ENCODE data around the gene FKBP2. TPM values are rescaled to one million over a fixed set of nuclear protein-coding genes. Genes with fewer than 3 reads are reported as not detected.

FKBP2 gene
- total and polyA plus RNA-seq, 7 donors, result 49.2 to 213 (median 70.5) TPM

DNA sequence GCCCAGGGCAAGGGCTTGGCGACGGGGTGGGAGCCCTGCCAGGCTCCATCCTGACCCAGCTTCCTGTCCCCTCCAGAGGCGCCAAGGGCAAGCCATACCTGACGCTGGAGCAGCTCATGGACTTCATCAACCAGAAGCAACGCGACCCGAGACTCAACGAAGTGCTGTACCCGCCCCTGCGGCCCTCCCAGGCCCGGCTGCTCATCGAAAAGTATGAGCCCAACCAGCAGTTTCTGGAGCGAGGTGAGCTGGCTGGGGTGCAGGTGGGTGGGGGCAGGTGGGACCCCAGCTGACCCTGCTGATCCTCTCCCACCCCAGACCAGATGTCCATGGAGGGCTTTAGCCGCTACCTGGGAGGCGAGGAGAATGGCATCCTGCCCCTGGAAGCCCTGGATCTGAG is 15.4 kb downstream of the FKBP2 start:
- H3K27me3 ChIP-seq, result no peaks in the 10 kb centered on the region
- TF ChIP-seq POLR2A (IDR thresholded peaks at IDR 0.05) (no peak), CTCF (IDR thresholded peaks at IDR 0.05) (no peak), EP300 (IDR thresholded peaks at IDR 0.05) (no peak), POLR2AphosphoS5 (IDR thresholded peaks at IDR 0.05) (no peak)
- H3K4me3 ChIP-seq, result no peak overlapping the region
- H3K36me3 ChIP-seq, result peaks cover 7 to 52% (median 38%) of the 10 kb centered on the region in 4 donors
- intact Hi-C loops (cut with DNase I), result no loop called here
- no peak overlapping the region for H3K27ac ChIP-seq
- peaks cover 0 to 23% (median 18%) of the 10 kb centered on the region in 4 donors for H3K4me1 ChIP-seq
- no peak for DNase-seq
- 92 to 93% methylated on average over 15 of the region's 15 CpGs for WGBS, 2 donors
- H3K9me3 ChIP-seq, result no peaks in the 10 kb centered on the region

DNA sequence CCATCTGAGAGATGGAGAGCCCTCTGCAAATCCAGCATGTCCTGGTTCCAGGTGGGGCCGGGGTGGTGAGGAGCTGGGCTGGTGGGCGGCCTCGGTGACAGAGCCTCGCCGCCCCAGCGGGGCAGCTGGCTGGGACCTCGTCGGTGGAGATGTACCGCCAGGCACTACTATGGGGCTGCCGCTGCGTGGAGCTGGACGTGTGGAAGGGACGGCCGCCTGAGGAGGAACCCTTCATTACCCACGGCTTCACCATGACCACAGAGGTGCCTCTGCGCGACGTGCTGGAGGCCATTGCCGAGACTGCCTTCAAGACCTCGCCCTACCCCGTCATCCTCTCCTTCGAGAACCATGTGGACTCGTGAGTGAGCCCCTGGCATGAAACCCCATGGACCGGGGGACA is 17.5 kb downstream of the FKBP2 start:
- TF ChIP-seq EP300 (IDR thresholded peaks at IDR 0.05) (no peak), POLR2A (IDR thresholded peaks at IDR 0.05) (no peak), CTCF (IDR thresholded peaks at IDR 0.05) (no peak), POLR2AphosphoS5 (IDR thresholded peaks at IDR 0.05) (no peak)
- DNase-seq, result no peak
- Histone ChIP-seq H3K4me3 (no peak overlapping the region), H3K27me3 (no peaks in the 10 kb centered on the region), H3K9me3 (no peaks in the 10 kb centered on the region), H3K27ac (no peak overlapping the region), H3K4me1 (peaks cover 0 to 5% (median 1%) of the 10 kb centered on the region in 4 donors), H3K36me3 (peaks cover 7 to 72% (median 51%) of the 10 kb centered on the region in 4 donors)
- intact Hi-C loops (cut with DNase I), result no loop called here
- WGBS, 2 donors, result 91 to 94% methylated on average over 24 of the region's 24 CpGs

DNA sequence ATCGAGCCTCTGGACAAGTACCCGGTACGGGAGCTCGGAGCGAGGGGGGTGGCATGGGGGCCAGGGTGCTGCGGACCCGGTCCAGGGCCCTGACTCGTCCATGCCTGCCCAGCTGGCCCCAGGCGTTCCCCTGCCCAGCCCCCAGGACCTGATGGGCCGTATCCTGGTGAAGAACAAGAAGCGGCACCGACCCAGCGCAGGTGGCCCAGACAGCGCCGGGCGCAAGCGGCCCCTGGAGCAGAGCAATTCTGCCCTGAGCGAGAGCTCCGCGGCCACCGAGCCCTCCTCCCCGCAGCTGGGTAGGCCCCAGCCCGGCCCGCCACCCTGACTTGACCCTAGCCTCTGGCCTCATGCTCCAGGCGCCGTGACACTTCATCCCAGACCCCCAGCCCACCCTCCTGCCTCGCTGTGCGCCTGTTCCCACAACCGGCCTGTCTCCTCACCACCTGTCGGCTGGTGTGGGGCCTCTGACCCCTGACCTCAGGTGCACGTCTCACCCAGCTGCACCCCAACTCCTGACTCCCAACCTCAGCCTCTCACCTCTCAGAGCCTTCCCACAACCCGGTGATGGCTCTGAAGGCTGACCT is 18.1 kb downstream of the FKBP2 start:
- no peak for DNase-seq
- H3K9me3 ChIP-seq, result no peaks in the 10 kb centered on the region
- no peak overlapping the region for H3K27ac ChIP-seq
- H3K4me1 ChIP-seq, result no peaks in the 10 kb centered on the region
- peaks cover 7 to 79% (median 51%) of the 10 kb centered on the region in 4 donors for H3K36me3 ChIP-seq
- TF ChIP-seq POLR2A (IDR thresholded peaks at IDR 0.05) (no peak), CTCF (IDR thresholded peaks at IDR 0.05) (no peak), EP300 (IDR thresholded peaks at IDR 0.05) (no peak), POLR2AphosphoS5 (IDR thresholded peaks at IDR 0.05) (no peak)
- intact Hi-C loops (cut with DNase I), result no loop called here
- no peaks in the 10 kb centered on the region for H3K27me3 ChIP-seq
- WGBS, 2 donors, result 92 to 94% methylated on average over 32 of the region's 32 CpGs
- H3K4me3 ChIP-seq, result no peak overlapping the region

GRCh38 chr11:64259533-64260067 is 18.7 kb downstream of the FKBP2 start:
- no peak overlapping the region for H3K4me3 ChIP-seq
- WGBS, 2 donors, result 76 to 77% methylated on average over 4 of the region's 4 CpGs
- no peak overlapping the region for H3K27ac ChIP-seq
- DNase-seq, result no peak
- no peaks in the 10 kb centered on the region for H3K9me3 ChIP-seq
- intact Hi-C loops (cut with DNase I), result no loop called here
- H3K27me3 ChIP-seq, result no peaks in the 10 kb centered on the region
- H3K36me3 ChIP-seq, result peaks cover 7 to 79% (median 50%) of the 10 kb centered on the region in 4 donors
- no peaks in the 10 kb centered on the region for H3K4me1 ChIP-seq
- TF ChIP-seq POLR2AphosphoS5 (IDR thresholded peaks at IDR 0.05) (no peak), POLR2A (IDR thresholded peaks at IDR 0.05) (no peak), CTCF (IDR thresholded peaks at IDR 0.05) (no peak), EP300 (IDR thresholded peaks at IDR 0.05) (no peak)

Measured in sigmoid colon (tissue), 7 donors.